GM12872 (cell line): Measurements from ENCODE around the gene CETN3.

ENCODE experiments used
- TF ChIP-seq, protein P1 (sequence below): IDR thresholded peaks from 3 replicates; pipeline ENCODE4 v1.5.1; 2011; ENCODE audit warnings: low read depth, mild to moderate bottlenecking, low read length, moderate library complexity; ENCODE audit not compliant: insufficient read depth

CETN3 gene

DNA sequence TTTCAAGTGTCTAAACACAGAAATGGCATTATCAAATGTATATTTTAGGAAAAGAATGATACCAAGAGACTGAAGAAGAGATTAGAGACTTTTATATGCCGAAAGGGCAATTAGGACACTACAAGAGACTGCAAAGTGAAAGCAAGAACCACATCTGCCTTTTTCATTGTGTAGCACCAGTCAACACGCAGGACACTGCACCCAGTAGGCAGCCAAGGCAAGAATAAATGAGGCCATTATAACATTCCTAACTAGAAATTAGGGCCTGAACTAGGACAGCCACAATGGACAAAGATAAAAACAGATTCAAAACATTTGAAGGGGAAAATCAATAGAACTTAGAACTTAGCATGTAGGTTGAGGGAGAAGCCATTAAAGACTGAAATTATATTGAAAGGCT lies 10.8 kb downstream of the CETN3 start:
- TF ChIP-seq, protein P1, sequence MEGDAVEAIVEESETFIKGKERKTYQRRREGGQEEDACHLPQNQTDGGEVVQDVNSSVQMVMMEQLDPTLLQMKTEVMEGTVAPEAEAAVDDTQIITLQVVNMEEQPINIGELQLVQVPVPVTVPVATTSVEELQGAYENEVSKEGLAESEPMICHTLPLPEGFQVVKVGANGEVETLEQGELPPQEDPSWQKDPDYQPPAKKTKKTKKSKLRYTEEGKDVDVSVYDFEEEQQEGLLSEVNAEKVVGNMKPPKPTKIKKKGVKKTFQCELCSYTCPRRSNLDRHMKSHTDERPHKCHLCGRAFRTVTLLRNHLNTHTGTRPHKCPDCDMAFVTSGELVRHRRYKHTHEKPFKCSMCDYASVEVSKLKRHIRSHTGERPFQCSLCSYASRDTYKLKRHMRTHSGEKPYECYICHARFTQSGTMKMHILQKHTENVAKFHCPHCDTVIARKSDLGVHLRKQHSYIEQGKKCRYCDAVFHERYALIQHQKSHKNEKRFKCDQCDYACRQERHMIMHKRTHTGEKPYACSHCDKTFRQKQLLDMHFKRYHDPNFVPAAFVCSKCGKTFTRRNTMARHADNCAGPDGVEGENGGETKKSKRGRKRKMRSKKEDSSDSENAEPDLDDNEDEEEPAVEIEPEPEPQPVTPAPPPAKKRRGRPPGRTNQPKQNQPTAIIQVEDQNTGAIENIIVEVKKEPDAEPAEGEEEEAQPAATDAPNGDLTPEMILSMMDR: no peak

- TF ChIP-seq, protein P1: no peak
These were observed 14.6 kb downstream of the CETN3 start for GRCh38 chr5:90395005-90395404.

GRCh38 chr5:90390928-90391327 lies 18.6 kb downstream of the CETN3 start:
- TF ChIP-seq, protein P1: no peak

DNA sequence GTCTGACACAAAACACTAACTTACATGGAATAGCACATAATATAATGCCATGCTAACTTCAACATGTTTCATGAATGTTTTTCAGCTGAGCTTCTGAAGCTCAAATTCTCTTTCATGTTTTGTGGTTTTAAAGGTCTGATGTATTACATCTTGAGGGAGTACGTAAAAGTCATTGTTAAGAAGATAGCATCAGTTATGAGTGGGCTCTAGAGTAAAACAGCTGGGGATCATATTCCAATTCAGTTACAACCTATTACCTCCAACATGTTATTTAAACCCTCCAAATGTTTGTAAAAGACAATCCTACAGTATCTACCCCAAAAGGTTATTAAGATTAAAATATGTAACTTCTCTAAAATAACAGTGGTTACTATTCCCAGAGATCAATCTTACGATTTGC lies 19.2 kb downstream of the CETN3 start:
- TF ChIP-seq, protein P1: no peak

DNA sequence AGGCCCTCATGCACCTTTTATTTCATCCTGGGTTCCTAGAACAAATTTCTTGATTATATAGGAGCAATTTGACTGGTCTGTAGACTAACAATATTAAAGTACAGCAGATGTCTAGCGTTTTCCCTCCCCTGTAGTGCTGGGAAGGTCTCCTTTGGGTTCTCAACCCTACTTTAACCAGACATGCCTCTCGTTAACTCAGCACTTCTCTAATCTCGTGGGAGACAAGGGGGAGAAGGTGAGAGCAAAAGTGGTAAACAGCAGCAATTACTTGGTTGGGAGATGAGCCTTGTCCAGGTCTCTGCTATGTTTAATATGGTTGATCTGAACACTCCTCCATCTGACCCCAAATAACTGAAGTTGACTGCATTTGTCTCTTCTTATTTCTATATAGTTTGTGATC lies 22.0 kb downstream of the CETN3 start:
- TF ChIP-seq, protein P1: no peak

DNA sequence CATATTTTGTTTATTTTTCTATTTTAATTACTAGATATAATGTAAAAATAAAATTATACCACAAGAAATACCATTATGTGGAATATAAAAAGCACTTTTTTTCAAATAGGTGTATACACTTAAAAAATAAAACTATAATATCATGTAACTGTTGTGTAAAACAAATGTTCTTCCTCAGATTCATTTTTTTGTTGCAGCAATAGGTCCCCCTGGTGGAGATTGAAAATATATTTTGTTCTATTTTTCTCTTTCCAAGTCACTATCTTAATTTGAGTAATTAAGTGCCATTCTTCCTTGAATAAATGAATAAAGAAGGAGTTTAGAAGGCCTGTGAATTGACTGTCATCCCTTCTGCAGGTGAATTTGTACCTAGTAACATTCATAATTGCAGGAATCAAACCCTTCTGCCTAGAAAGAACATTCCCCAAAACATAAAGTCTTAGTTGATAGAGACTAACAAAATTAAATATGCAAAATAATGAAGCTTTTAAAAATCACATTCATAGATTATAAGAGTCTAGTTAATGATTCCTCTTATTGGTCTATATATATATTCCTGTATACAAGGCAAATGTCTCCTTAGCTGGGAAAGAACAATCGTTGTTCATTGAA lies 23.4 kb downstream of the CETN3 start:
- TF ChIP-seq, protein P1: peak; percentile 33; the same call in 1 of the 3 replicates

DNA sequence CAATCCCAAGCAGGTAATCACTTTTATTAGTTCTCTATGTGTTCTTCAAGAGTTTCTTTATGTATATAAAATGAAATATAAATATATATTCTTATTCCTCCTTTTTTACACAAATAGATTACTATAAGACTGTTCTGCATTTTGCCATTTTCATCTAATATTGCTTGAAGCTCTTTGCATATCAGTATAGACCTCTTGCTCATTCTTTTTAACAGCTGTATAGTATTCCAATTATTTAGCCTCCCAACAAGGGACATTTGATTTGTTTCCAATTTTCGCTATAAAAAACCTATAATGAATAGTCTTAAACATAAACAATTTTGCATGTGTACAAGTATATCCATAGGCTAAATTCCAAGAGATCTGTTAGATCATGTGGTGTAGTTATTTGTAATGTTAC lies 25.2 kb downstream of the CETN3 start:
- TF ChIP-seq, protein P1: no peak
